Hepatocyte (in vitro differentiated cells): ENCODE data around the gene TNFRSF1A. TPM values are rescaled to one million over a fixed set of nuclear protein-coding genes. Genes with fewer than 3 reads are reported as not detected.

Experiments
- DNase-seq: peaks from one replicate; pipeline ENCODE4 v3.0.0-alpha.2; 2016; ENCODE audit warnings: low spot score
- H2AFZ ChIP-seq: fragments of 200-600 bp; sonication (generic); 2 replicates; pipeline ENCODE4 v1.6.0; 2016; ENCODE audit warnings: antibody characterized with exemption, mild to moderate bottlenecking
- H3K27ac ChIP-seq: fragments of 200-600 bp; sonication (generic); 2 replicates; pipeline ENCODE4 v1.5.1; 2016; ENCODE audit warnings: mild to moderate bottlenecking
- H3K27me3 ChIP-seq: fragments of 200-600 bp; sonication (generic); 2 replicates; pipeline ENCODE4 v1.6.1; 2016
- H3K36me3 ChIP-seq: fragments of 200-600 bp; sonication (generic); replicated peaks from 2 replicates; pipeline ENCODE4 v1.5.1; 2016; ENCODE audit warnings: low read depth; ENCODE audit not compliant: insufficient read depth
- H3K4me1 ChIP-seq: fragments of 200-600 bp; sonication (generic); 2 replicates; pipeline ENCODE4 v1.5.1; 2016; ENCODE audit warnings: mild to moderate bottlenecking, moderate library complexity; ENCODE audit not compliant: insufficient read depth
- H3K4me2 ChIP-seq: fragments of 200-600 bp; sonication (generic); 2 replicates; pipeline ENCODE4 v1.6.0; 2016
- H3K4me3 ChIP-seq: fragments of 200-600 bp; sonication (generic); 2 replicates; pipeline ENCODE4 v1.5.1; 2016; ENCODE audit warnings: mild to moderate bottlenecking
- H3K79me2 ChIP-seq: fragments of 200-600 bp; sonication (generic); 2 replicates; pipeline ENCODE4 v1.6.0; 2017; ENCODE audit warnings: mild to moderate bottlenecking
- H3K9me2 ChIP-seq: fragments of 200-600 bp; sonication (generic); replicated peaks from 2 replicates; pipeline ENCODE4 v1.6.0; 2017; ENCODE audit warnings: mild to moderate bottlenecking; ENCODE audit not compliant: insufficient read depth
- H3K9me3 ChIP-seq: fragments of 200-600 bp; sonication (generic); 2 replicates; pipeline ENCODE4 v1.5.1; 2016; ENCODE audit warnings: low read depth, mild to moderate bottlenecking
- H4K20me1 ChIP-seq: fragments of 200-600 bp; sonication (generic); 2 replicates; pipeline ENCODE4 v1.6.0; 2016; ENCODE audit warnings: mild to moderate bottlenecking; ENCODE audit not compliant: insufficient read depth, poor library complexity, severe bottlenecking
- EZH2 ChIP-seq: fragments of 200-600 bp; sonication (generic); IDR thresholded peaks from 2 replicates; pipeline ENCODE4 v1.6.1; 2016; ENCODE audit warnings: antibody characterized with exemption, mild to moderate bottlenecking, borderline replicate concordance
- EZH2phosphoT487 ChIP-seq: fragments of 200-600 bp; sonication (generic); IDR thresholded peaks from one replicate; pipeline ENCODE4 v1.6.1; 2018; ENCODE audit warnings: antibody characterized with exemption, mild to moderate bottlenecking, low read depth, moderate library complexity; ENCODE audit not compliant: unreplicated experiment, severe bottlenecking
- WGBS: methylation state at CpG from one replicate; pipeline ENCODE4 v1.1.6; 2016; ENCODE audit warnings: low lambda C conversion rate; ENCODE audit errors: missing lambda C conversion rate; 5-methylcytosine and 5-hydroxymethylcytosine counted together
- polyA plus RNA-seq: library from polyadenylated mRNA; unstranded; fragments of >200 nt; fragmentation: Nextera tagmentation; extraction: Ambion mirVana; gene quantifications from 2 replicates; pipeline ENCODE4 v1.2.1, GENCODE V29; 2016
- total RNA-seq: library from RNA; depleted of rRNA; stranded (reverse); fragments of >200 nt; gene quantifications from 2 replicates; pipeline ENCODE4 v1.2.3, GENCODE V29; 2014
- TF ChIP-seq, protein P1 (sequence below): fragments of 200-600 bp; sonication (generic); IDR thresholded peaks from 2 replicates; pipeline ENCODE4 v1.5.1; 2016; ENCODE audit warnings: antibody characterized with exemption, mild to moderate bottlenecking; ENCODE audit not compliant: poor library complexity

Gene TNFRSF1A
- total and polyA plus RNA-seq, 2 experiments from 2014 or later: 147 to 168 TPM

DNA sequence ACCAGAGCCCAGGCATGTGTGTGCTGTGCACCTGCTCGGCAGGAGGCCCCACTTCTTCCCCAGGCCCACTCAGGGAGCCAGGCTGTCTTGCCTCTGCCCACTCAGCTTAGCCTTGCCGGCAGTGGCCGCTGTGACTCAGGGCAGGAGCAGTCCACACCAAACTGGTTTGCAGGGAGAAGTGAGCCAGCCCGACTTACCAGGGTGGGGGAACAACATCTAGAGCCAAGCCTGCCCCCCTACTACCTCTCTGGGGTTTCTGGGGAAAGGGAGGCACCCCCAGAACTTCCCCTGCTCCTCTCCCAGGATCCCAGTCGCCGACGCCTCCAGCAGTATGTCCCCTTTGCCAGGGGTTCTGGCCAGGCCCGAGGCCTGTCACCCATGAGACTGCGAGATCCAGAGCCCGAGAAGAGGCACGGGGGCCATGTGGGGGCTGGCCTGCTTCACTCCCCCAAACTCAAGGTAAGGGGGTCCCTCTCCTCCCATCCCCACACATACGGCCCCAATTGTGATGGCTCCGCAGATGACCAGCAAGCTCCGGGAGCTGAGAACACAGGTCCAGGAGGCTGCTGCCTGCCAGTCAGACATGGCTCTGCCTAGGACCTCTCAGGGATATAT lies 28.4 kb downstream of the TNFRSF1A start:
- peaks cover 42% of the 10 kb centered on the region for H3K4me1 ChIP-seq
- H3K79me2 ChIP-seq: peaks cover 6% of the 10 kb centered on the region

DNA sequence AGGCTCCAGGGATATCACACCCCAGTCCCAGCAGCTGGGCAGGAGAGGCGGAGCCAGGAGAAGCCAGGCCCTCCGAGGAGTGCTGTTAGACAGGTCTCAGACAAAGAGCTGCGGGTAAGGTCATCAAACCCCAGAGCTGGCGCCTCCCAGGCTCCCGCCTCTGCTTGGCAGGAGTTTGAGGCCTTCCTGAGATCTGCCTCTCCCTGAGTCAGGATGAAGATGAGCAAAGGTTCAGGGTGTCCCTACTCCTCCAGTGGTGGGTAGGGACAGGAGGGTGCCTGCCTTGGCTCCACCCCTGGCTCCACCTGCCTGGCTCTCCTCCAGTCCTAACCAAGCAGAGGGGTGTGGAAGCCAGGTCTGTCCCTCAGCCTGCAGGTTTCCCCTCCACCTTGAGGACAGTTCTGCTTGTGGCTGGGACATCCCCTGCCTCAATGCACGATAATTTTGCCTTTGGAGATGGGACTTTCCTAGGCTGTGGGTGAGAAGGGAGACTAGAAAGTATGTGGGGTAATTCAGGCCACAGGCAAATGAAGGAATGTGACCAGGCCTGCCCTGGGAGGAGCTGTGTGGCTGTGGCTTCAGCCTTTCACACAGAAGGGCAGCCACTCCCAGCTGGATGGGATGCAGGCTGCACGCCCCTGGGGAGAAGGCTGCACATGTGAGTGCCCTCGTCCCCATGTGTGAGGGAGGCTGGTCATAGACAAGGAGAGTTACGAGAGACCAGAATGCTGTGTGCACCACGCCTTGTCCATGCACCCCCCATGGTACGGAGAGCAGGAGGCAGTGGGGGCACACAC lies 29.1 kb downstream of the TNFRSF1A start:
- no peaks in the 10 kb centered on the region for H3K9me3 ChIP-seq
- H3K4me2 ChIP-seq: peak overlapping the region; percentile 85
- peaks cover 6% of the 10 kb centered on the region for H3K79me2 ChIP-seq
- peak; percentile 83 for DNase-seq
- H3K4me1 ChIP-seq: peaks cover 42% of the 10 kb centered on the region
- no peak overlapping the region for H3K4me3 ChIP-seq
- no peaks in the 10 kb centered on the region for H3K27me3 ChIP-seq
- TF ChIP-seq, protein P1, sequence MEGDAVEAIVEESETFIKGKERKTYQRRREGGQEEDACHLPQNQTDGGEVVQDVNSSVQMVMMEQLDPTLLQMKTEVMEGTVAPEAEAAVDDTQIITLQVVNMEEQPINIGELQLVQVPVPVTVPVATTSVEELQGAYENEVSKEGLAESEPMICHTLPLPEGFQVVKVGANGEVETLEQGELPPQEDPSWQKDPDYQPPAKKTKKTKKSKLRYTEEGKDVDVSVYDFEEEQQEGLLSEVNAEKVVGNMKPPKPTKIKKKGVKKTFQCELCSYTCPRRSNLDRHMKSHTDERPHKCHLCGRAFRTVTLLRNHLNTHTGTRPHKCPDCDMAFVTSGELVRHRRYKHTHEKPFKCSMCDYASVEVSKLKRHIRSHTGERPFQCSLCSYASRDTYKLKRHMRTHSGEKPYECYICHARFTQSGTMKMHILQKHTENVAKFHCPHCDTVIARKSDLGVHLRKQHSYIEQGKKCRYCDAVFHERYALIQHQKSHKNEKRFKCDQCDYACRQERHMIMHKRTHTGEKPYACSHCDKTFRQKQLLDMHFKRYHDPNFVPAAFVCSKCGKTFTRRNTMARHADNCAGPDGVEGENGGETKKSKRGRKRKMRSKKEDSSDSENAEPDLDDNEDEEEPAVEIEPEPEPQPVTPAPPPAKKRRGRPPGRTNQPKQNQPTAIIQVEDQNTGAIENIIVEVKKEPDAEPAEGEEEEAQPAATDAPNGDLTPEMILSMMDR: no peak
- TF ChIP-seq EZH2phosphoT487 (no peak), EZH2 (no peak)
- no peaks in the 10 kb centered on the region for H3K36me3 ChIP-seq
- H2AFZ ChIP-seq: no peak overlapping the region
- no peaks in the 10 kb centered on the region for H4K20me1 ChIP-seq
- H3K27ac ChIP-seq: peak overlapping the region; percentile 100
- H3K9me2 ChIP-seq: no peaks in the 10 kb centered on the region
- WGBS: 74% methylated on average over 11 of the region's 11 CpGs

More for the DNA sequence above, 28.4 kb downstream of the TNFRSF1A start:
- H3K4me3 ChIP-seq: no peak overlapping the region
- H4K20me1 ChIP-seq: no peaks in the 10 kb centered on the region
- 90% methylated on average over 14 of the region's 14 CpGs for WGBS
- TF ChIP-seq, protein P1: no peak
- TF ChIP-seq EZH2 (no peak), EZH2phosphoT487 (no peak)
- H3K9me3 ChIP-seq: no peaks in the 10 kb centered on the region
- H3K27ac ChIP-seq: peak overlapping the region; percentile 100
- peak; percentile 5 for DNase-seq
- peak overlapping the region; percentile 85 for H3K4me2 ChIP-seq
- H3K9me2 ChIP-seq: no peaks in the 10 kb centered on the region
- no peaks in the 10 kb centered on the region for H3K27me3 ChIP-seq
- H3K36me3 ChIP-seq: no peaks in the 10 kb centered on the region
- no peak overlapping the region for H2AFZ ChIP-seq

DNA sequence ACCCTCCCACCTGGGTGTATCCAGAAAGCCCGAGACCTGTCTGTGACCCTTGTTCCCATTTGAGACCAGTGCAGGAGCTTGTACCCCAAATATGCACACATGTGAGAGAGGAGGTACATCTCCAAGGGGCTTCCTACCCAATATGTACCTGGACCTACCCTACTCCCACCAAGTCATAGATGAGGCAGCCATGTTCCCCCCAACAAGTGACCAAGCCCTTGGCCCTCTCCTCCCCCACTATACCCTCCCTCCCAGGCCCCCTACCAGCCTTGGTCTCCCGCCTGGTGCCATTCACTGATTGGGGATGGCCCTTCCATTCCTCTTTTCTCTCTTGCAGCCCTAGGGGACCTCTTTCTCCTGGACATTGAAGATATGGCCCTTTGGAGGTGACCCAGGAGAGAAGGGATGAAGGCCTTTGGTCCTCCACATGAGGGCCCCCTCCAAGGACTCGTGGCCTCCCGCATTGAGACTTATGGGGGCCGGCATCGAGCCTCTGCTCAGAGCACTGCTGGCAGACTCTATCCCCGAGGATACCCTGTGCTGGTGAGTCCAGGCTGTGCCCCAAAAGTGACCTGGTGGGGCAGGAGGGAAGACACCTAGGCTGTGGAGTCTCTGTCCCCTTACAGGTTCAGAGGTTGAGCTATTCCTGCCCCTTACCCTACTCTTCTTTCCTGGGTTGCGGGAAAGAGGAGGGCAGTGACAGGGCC lies 29.9 kb downstream of the TNFRSF1A start:
- Histone ChIP-seq H3K9me3 (no peaks in the 10 kb centered on the region), H3K4me1 (peaks cover 38% of the 10 kb centered on the region), H3K27ac (peak overlapping the region; percentile 100), H2AFZ (no peak overlapping the region), H3K36me3 (no peaks in the 10 kb centered on the region), H3K4me2 (peak overlapping the region; percentile 85), H4K20me1 (no peaks in the 10 kb centered on the region), H3K9me2 (no peaks in the 10 kb centered on the region), H3K27me3 (no peaks in the 10 kb centered on the region), H3K4me3 (no peak overlapping the region), H3K79me2 (peaks cover 6% of the 10 kb centered on the region)
- peak; percentile 10 for DNase-seq
- WGBS: 95% methylated on average over 8 of the region's 8 CpGs
- TF ChIP-seq EZH2phosphoT487: no peak
- TF ChIP-seq, protein P1: no peak
- no peak for TF ChIP-seq EZH2
